Right atrium auricular region (tissue), 2 donors: ENCODE data around the gene CFAP221. TPM values are rescaled to one million over a fixed set of nuclear protein-coding genes. Genes with fewer than 3 reads are reported as not detected.

Experiments used
- DNase-seq: peaks from one replicate; pipeline ENCODE4 v3.0.0-alpha.2; 2019; ENCODE audit warnings: low spot score
- H3K27ac ChIP-seq, 2 donors: fragments of 200-600 bp; sonication (generic); 1 replicate in 1 of 2; 2 replicates in 1 of 2; pipeline ENCODE4 v1.5.1; 2016 to 2019
- H3K27me3 ChIP-seq, 2 donors: fragments of 200-600 bp; sonication (generic); one replicate each; pipeline versions ENCODE4 v1.5.1 to v1.6.0; 2017 to 2019
- H3K36me3 ChIP-seq: fragments of 200-600 bp; sonication (generic); one replicate; pipeline ENCODE4 v1.5.1; 2016
- H3K4me1 ChIP-seq, 2 donors: fragments of 200-600 bp; sonication (generic); one replicate each; pipeline versions ENCODE4 v1.5.1 to v1.6.0; 2017 to 2019
- H3K4me3 ChIP-seq, 2 donors: fragments of 200-600 bp; sonication (generic); 1 replicate in 1 of 2; 2 replicates in 1 of 2; pipeline ENCODE4 v1.5.1; 2017 to 2019; ENCODE audit warnings: mild to moderate bottlenecking in 1 of 2, moderate library complexity in 1 of 2
- H3K9me3 ChIP-seq, 2 donors: fragments of 200-600 bp; sonication (generic); one replicate each; pipeline ENCODE4 v1.5.1; 2019
- total RNA-seq, 2 donors: library from RNA; depleted of rRNA; stranded (reverse); fragments of >200 nt; gene quantifications; one replicate each; pipeline ENCODE4 v1.1.0, GENCODE V29; 2016
- TF ChIP-seq, protein P1 (sequence below), 2 donors: fragments of 200-600 bp; sonication (generic); IDR thresholded peaks; one replicate each; pipeline ENCODE4 v1.5.1; 2019; ENCODE audit warnings: antibody characterized with exemption in 2 of 2

Gene CFAP221
- total RNA-seq, 2 donors from 2014 or later: 0.44 to 1.1 TPM

DNA sequence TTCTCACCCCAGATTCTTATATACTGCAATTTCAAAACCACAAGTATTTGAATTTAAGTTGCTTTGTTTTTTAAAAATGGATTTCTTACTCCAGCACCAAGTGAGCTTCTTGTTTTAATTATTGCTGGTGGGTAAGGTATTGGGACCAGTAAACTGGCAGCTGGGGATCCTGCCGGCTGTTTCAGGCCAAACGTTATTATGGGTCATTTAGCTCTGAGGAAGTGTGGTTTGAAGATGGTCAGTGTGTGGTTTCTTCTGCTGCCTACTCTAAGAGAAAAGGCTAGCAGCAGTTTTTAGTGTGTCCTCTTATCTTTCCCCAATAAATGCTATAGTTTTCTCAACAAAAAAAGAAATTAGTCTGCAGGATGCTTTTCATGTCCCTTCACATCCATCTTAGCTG, 30.6 kb downstream of the CFAP221 start:
- Histone ChIP-seq H3K36me3 (no peaks in the 10 kb centered on the region), H3K4me3 (no peak overlapping the region), H3K27me3 (no peaks in the 10 kb centered on the region), H3K27ac (no peak overlapping the region), H3K9me3 (no peaks in the 10 kb centered on the region), H3K4me1 (no peaks in the 10 kb centered on the region)
- TF ChIP-seq, protein P1, sequence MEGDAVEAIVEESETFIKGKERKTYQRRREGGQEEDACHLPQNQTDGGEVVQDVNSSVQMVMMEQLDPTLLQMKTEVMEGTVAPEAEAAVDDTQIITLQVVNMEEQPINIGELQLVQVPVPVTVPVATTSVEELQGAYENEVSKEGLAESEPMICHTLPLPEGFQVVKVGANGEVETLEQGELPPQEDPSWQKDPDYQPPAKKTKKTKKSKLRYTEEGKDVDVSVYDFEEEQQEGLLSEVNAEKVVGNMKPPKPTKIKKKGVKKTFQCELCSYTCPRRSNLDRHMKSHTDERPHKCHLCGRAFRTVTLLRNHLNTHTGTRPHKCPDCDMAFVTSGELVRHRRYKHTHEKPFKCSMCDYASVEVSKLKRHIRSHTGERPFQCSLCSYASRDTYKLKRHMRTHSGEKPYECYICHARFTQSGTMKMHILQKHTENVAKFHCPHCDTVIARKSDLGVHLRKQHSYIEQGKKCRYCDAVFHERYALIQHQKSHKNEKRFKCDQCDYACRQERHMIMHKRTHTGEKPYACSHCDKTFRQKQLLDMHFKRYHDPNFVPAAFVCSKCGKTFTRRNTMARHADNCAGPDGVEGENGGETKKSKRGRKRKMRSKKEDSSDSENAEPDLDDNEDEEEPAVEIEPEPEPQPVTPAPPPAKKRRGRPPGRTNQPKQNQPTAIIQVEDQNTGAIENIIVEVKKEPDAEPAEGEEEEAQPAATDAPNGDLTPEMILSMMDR (IDR thresholded peaks at IDR 0.05): no peak
- DNase-seq: no peak

DNA sequence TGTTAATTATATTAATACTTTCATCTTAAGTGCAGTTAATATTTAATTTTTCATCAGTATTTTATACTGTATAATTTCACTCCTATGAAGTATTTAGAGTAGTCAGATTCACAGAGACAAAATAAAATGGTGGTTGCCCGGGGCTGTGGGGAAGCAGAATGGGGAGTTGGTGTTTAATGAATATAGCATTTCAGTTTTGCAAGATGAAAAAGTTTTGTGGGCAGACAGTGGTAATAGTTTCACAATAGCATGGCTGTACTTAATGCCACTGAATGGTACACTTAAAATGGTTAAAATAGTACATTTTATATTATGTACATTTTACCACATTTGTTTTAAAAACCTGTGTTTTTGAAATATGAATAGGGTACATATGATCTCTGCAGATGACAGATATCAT, 31.2 kb downstream of the CFAP221 start:
- Histone ChIP-seq H3K9me3 (no peaks in the 10 kb centered on the region), H3K27ac (no peak overlapping the region), H3K4me3 (no peak overlapping the region), H3K36me3 (no peaks in the 10 kb centered on the region), H3K27me3 (no peaks in the 10 kb centered on the region), H3K4me1 (no peaks in the 10 kb centered on the region)
- TF ChIP-seq, protein P1 (IDR thresholded peaks at IDR 0.05): no peak
- no peak for DNase-seq

DNA sequence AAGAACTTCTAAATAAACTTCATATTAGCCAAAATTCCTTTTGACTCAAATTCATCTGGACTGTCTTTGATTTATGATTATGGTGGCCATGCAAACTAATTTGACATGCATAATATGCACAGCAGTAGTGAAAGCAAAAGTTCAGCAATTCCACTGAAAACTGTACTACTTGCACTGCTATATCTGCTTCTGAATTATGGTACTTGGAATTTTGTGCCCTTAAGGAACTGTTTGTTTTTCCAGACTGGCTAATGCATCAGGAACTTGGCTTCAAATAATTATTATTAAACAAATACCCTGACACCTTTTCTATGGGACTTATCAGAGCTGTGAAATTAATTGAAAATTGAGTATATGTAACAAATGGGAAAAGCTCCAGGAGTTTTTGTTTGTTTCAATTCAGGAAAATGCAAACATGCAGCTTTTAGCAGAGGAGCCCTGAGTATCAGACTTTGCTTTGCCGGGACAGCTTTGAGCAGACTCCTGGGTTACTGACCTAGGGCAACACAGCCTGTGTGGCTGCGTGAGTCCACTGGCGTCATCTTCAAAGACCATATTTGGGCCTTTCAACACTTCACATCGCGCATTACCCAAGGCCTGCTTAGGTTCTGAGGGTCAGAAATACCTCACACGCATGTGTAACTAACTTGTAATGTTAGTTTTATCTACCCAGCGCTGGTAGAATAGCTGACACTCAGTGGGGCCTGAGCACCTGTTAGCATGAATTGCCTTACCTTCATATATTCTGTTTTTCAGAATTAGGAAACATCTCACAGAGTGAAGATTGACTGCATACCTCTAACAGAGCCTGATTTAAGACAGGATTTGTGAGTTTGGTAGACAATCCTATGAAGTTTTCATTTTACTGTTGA, 35.4 kb downstream of the CFAP221 start:
- TF ChIP-seq, protein P1 (IDR thresholded peaks at IDR 0.05): no peak
- Histone ChIP-seq H3K36me3 (no peaks in the 10 kb centered on the region), H3K27me3 (no peaks in the 10 kb centered on the region), H3K4me3 (no peak overlapping the region), H3K4me1 (no peaks in the 10 kb centered on the region), H3K9me3 (no peaks in the 10 kb centered on the region), H3K27ac (peak overlapping the region; percentile 8 to 13)
- no peak for DNase-seq

DNA sequence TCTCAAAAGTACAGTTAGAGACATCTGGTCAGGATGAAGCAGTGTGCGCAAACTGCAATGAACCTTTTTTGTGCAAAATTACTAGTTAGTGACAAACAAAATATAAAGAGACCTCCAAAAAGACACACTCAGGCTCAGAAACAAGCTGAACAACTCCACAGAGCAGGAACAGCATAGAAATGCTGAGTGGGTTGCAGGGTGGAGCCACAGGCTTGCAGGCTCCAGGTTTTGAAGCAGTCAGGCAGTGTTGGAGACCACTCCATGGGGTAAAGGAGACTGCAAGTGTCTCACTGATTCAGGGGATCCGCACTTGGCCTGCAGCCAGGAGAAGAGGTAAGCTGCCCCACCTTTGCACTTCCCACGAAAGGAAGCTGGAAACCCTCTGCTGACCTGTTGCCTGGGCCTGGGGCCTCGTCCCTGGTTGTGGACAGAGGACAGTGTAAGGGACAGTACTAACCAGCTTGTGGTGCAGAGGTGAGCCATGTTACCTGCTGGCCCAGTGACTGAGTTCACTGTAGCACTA, 36.4 kb downstream of the CFAP221 start:
- no peaks in the 10 kb centered on the region for H3K27me3 ChIP-seq
- TF ChIP-seq, protein P1 (IDR thresholded peaks at IDR 0.05): no peak
- DNase-seq: no peak
- no peak overlapping the region for H3K4me3 ChIP-seq
- H3K27ac ChIP-seq: peak overlapping the region in 1 of 2 donors; percentile 13
- no peaks in the 10 kb centered on the region for H3K9me3 ChIP-seq
- H3K36me3 ChIP-seq: no peaks in the 10 kb centered on the region
- no peaks in the 10 kb centered on the region for H3K4me1 ChIP-seq

DNA sequence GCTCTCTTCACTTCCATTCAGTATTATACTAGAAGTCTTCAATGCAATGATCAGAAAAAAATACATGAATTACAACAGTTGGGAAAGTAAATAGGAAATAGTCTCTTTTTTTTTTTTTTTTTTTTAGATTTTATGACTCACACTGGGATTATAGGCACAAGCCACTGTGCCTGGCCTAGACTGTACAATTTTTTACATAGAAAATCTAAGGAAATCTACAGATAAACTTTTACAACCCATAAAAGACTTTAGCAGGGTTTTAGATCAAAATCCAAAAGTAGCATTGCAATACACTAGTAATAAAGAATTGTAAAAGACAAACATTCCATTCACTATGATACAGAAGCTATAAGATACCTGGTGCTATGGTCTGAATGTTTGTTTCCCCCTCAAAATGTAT, 39.0 kb downstream of the CFAP221 start:
- Histone ChIP-seq H3K27me3 (no peaks in the 10 kb centered on the region), H3K4me3 (no peak overlapping the region), H3K36me3 (no peaks in the 10 kb centered on the region), H3K27ac (no peak overlapping the region), H3K9me3 (no peaks in the 10 kb centered on the region), H3K4me1 (no peaks in the 10 kb centered on the region)
- DNase-seq: no peak
- TF ChIP-seq, protein P1 (IDR thresholded peaks at IDR 0.05): no peak
